BLaER1 (cell line): Measurements from ENCODE around the gene RPP21.
A peak's percentile ranks its signal among the peaks of the same experiment; 100 is the strongest.

Experiments used
- H3K27ac ChIP-seq: shearing (Covaris generic); formaldehyde crosslinking; 2 replicates; pipeline ENCODE4 v1.8.1; 2022
- H3K27me3 ChIP-seq: shearing (Covaris generic); formaldehyde crosslinking; 2 replicates; pipeline ENCODE4 v1.8.1; 2022
- H3K36me3 ChIP-seq: shearing (Covaris generic); formaldehyde crosslinking; 2 replicates; pipeline ENCODE4 v1.8.1; 2022
- H3K4me1 ChIP-seq: shearing (Covaris generic); formaldehyde crosslinking; 2 replicates; pipeline ENCODE4 v1.8.1; 2022
- H3K4me2 ChIP-seq: shearing (Covaris generic); formaldehyde crosslinking; 2 replicates; pipeline ENCODE4 v1.8.1; 2022
- H3K4me3 ChIP-seq: shearing (Covaris generic); formaldehyde crosslinking; 2 replicates; pipeline ENCODE4 v1.8.1; 2022
- H3K9ac ChIP-seq: shearing (Covaris generic); formaldehyde crosslinking; 2 replicates; pipeline ENCODE4 v1.8.1; 2022
- H3K9me3 ChIP-seq: shearing (Covaris generic); formaldehyde crosslinking; 2 replicates; pipeline ENCODE4 v1.8.1; 2022
- H4K20me1 ChIP-seq: shearing (Covaris generic); formaldehyde crosslinking; 2 replicates; pipeline ENCODE4 v1.8.1; 2022
- Cebpa-rat ChIP-seq: shearing (Covaris generic); IDR thresholded peaks from 2 replicates; pipeline ENCODE4 v1.8.1; 2022

Gene RPP21

GRCh38 chr6:30349421-30350177 is 4.6 kb downstream of the RPP21 start:
- Histone ChIP-seq H4K20me1 (no peaks in the 10 kb centered on the region), H3K9ac (no peak overlapping the region), H3K4me2 (peak overlapping the region; percentile 40), H3K4me3 (no peak overlapping the region), H3K27ac (no peak overlapping the region), H3K4me1 (peaks cover 37% of the 10 kb centered on the region), H3K9me3 (no peaks in the 10 kb centered on the region), H3K27me3 (no peaks in the 10 kb centered on the region), H3K36me3 (peaks cover 10% of the 10 kb centered on the region)
- TF ChIP-seq Cebpa-rat = no peak

- no peaks in the 10 kb centered on the region for H3K27me3 ChIP-seq
- H3K36me3 ChIP-seq = peaks cover 10% of the 10 kb centered on the region
- no peaks in the 10 kb centered on the region for H4K20me1 ChIP-seq
- H3K9me3 ChIP-seq = no peaks in the 10 kb centered on the region
- H3K4me3 ChIP-seq = no peak overlapping the region
- no peak for TF ChIP-seq Cebpa-rat
- no peak overlapping the region for H3K9ac ChIP-seq
- peaks cover 37% of the 10 kb centered on the region for H3K4me1 ChIP-seq
- H3K4me2 ChIP-seq = peak overlapping the region; percentile 40
- H3K27ac ChIP-seq = no peak overlapping the region
These were observed 5.6 kb downstream of the RPP21 start for GRCh38 chr6:30350524-30350923.

GRCh38 chr6:30352550-30352949 is 7.6 kb downstream of the RPP21 start:
- H3K4me3 ChIP-seq = no peak overlapping the region

GRCh38 chr6:30355281-30355680 is 10.3 kb downstream of the RPP21 start:
- Histone ChIP-seq H3K9ac (no peak overlapping the region), H3K9me3 (no peaks in the 10 kb centered on the region), H3K27ac (no peak overlapping the region), H3K4me3 (no peak overlapping the region), H3K36me3 (no peaks in the 10 kb centered on the region), H3K4me2 (no peak overlapping the region), H3K4me1 (peaks cover 4% of the 10 kb centered on the region), H3K27me3 (peaks cover 6% of the 10 kb centered on the region; the same call in 1 of the 2 replicates), H4K20me1 (no peaks in the 10 kb centered on the region)
- no peak for TF ChIP-seq Cebpa-rat

More at GRCh38 chr6:30352550-30352949, 7.6 kb downstream of the RPP21 start:
- no peaks in the 10 kb centered on the region for H3K27me3 ChIP-seq
- no peak for TF ChIP-seq Cebpa-rat
- H3K4me2 ChIP-seq = no peak overlapping the region
- peaks cover 28% of the 10 kb centered on the region for H3K4me1 ChIP-seq
- H3K27ac ChIP-seq = no peak overlapping the region
- no peak overlapping the region for H3K9ac ChIP-seq
- no peaks in the 10 kb centered on the region for H3K9me3 ChIP-seq
- H4K20me1 ChIP-seq = no peaks in the 10 kb centered on the region
- H3K36me3 ChIP-seq = no peaks in the 10 kb centered on the region

GRCh38 chr6:30356536-30356935 is 11.6 kb downstream of the RPP21 start:
- H3K4me2 ChIP-seq = no peak overlapping the region
- H3K9me3 ChIP-seq = no peaks in the 10 kb centered on the region
- H4K20me1 ChIP-seq = no peaks in the 10 kb centered on the region
- no peaks in the 10 kb centered on the region for H3K4me1 ChIP-seq
- H3K36me3 ChIP-seq = no peaks in the 10 kb centered on the region
- no peak overlapping the region for H3K4me3 ChIP-seq
- TF ChIP-seq Cebpa-rat = no peak
- peaks cover 6% of the 10 kb centered on the region; the same call in 1 of the 2 replicates for H3K27me3 ChIP-seq
- H3K9ac ChIP-seq = no peak overlapping the region
- no peak overlapping the region for H3K27ac ChIP-seq

GRCh38 chr6:30357678-30358540 is 13.0 kb downstream of the RPP21 start:
- H3K27ac ChIP-seq = no peak overlapping the region
- H4K20me1 ChIP-seq = no peaks in the 10 kb centered on the region
- no peak for TF ChIP-seq Cebpa-rat
- 0 out of 2 replicates have a peak overlapping the region, but pooled peaks have one; percentile 1 for H3K4me2 ChIP-seq
- no peaks in the 10 kb centered on the region for H3K4me1 ChIP-seq
- no peaks in the 10 kb centered on the region for H3K36me3 ChIP-seq
- no peak overlapping the region for H3K4me3 ChIP-seq
- no peaks in the 10 kb centered on the region for H3K9me3 ChIP-seq
- H3K9ac ChIP-seq = no peak overlapping the region
- H3K27me3 ChIP-seq = peaks cover 6% of the 10 kb centered on the region; the same call in 1 of the 2 replicates

- H3K36me3 ChIP-seq = no peaks in the 10 kb centered on the region
- H3K27me3 ChIP-seq = peaks cover 6% of the 10 kb centered on the region; the same call in 1 of the 2 replicates
- H3K27ac ChIP-seq = no peak overlapping the region
- no peak overlapping the region for H3K4me3 ChIP-seq
- no peak overlapping the region for H3K9ac ChIP-seq
- no peak overlapping the region for H3K4me2 ChIP-seq
- no peaks in the 10 kb centered on the region for H4K20me1 ChIP-seq
- H3K4me1 ChIP-seq = no peaks in the 10 kb centered on the region
- no peaks in the 10 kb centered on the region for H3K9me3 ChIP-seq
- TF ChIP-seq Cebpa-rat = no peak
These were observed 14.3 kb downstream of the RPP21 start for GRCh38 chr6:30359276-30359675.

- no peaks in the 10 kb centered on the region for H3K9me3 ChIP-seq
These were observed 15.2 kb downstream of the RPP21 start for GRCh38 chr6:30360139-30360538.

GRCh38 chr6:30361661-30362060 is 16.7 kb downstream of the RPP21 start:
- Histone ChIP-seq H3K9me3 (no peaks in the 10 kb centered on the region), H4K20me1 (no peaks in the 10 kb centered on the region), H3K4me2 (no peak overlapping the region), H3K9ac (no peak overlapping the region), H3K36me3 (no peaks in the 10 kb centered on the region), H3K4me3 (no peak overlapping the region), H3K27ac (no peak overlapping the region), H3K4me1 (no peaks in the 10 kb centered on the region), H3K27me3 (peaks cover 6% of the 10 kb centered on the region; the same call in 1 of the 2 replicates)
- TF ChIP-seq Cebpa-rat = no peak

More at GRCh38 chr6:30360139-30360538, 15.2 kb downstream of the RPP21 start:
- no peaks in the 10 kb centered on the region for H3K36me3 ChIP-seq
- H3K4me1 ChIP-seq = no peaks in the 10 kb centered on the region
- TF ChIP-seq Cebpa-rat = no peak
- H4K20me1 ChIP-seq = no peaks in the 10 kb centered on the region
- no peak overlapping the region for H3K9ac ChIP-seq
- no peak overlapping the region for H3K27ac ChIP-seq
- no peak overlapping the region for H3K4me2 ChIP-seq
- H3K27me3 ChIP-seq = peaks cover 6% of the 10 kb centered on the region; the same call in 1 of the 2 replicates
- H3K4me3 ChIP-seq = no peak overlapping the region

- H3K4me3 ChIP-seq = no peak overlapping the region
- H3K4me1 ChIP-seq = no peaks in the 10 kb centered on the region
- peaks cover 4% of the 10 kb centered on the region for H3K9me3 ChIP-seq
- H3K36me3 ChIP-seq = no peaks in the 10 kb centered on the region
- no peaks in the 10 kb centered on the region for H4K20me1 ChIP-seq
- H3K9ac ChIP-seq = no peak overlapping the region
- H3K27me3 ChIP-seq = no peaks in the 10 kb centered on the region
- no peak overlapping the region for H3K27ac ChIP-seq
- no peak overlapping the region for H3K4me2 ChIP-seq
- TF ChIP-seq Cebpa-rat = no peak
These were observed 18.5 kb downstream of the RPP21 start for GRCh38 chr6:30363459-30363858.
